H1 (cell line): ENCODE results near the gene FAM209B. TPM values are rescaled to one million over a fixed set of nuclear protein-coding genes. Genes with fewer than 3 reads are reported as not detected.

Source experiments
- CTCF ChIA-PET: fragments of 300-600 bp; sonication (Branson Sonifier 250); formaldehyde crosslinking; loops from one replicate; lab custom pipeline; 2021; ENCODE audit not compliant: partially characterized antibody; lab: Charles Lee
- POLR2A ChIA-PET: fragments of 300-600 bp; sonication (Branson Sonifier 250); formaldehyde crosslinking; loops from one replicate; lab custom pipeline; 2021; ENCODE audit warnings: inconsistent platforms; ENCODE audit not compliant: partially characterized antibody; lab: Charles Lee
- DNase-seq, 2 experiments: peaks; one replicate each; pipeline versions ENCODE4 v3.0.0 to v3.0.0-alpha.2; 2010 to 2022; ENCODE audit warnings: low spot score in 2 of 2, low read depth in 1 of 2, mixed read lengths in 1 of 2
- FAIRE-seq: peaks from 2 replicates; lab custom pipeline; 2011; peaks lifted over from hg19 to GRCh38; lab: Jason Lieb, UNC
- H2AFZ ChIP-seq: 2 replicates; pipeline ENCODE4 v1.8.1; 2012; ENCODE audit warnings: low read length, inconsistent platforms
- H2AK5ac ChIP-seq: 2 replicates; pipeline ENCODE4 v1.6.1; 2013; ENCODE audit warnings: low read depth, low read length
- H2BK120ac ChIP-seq: replicated peaks from 2 replicates; pipeline ENCODE3; 2013; ENCODE audit warnings: low read depth, low read length, inconsistent platforms
- H2BK12ac ChIP-seq: 2 replicates; pipeline ENCODE4 v1.6.1; 2013; ENCODE audit warnings: low read depth, low read length
- H2BK15ac ChIP-seq: 2 replicates; pipeline ENCODE4 v1.6.1; 2013; ENCODE audit warnings: low read length
- H2BK20ac ChIP-seq: 2 replicates; pipeline ENCODE4 v1.6.1; 2013; ENCODE audit warnings: low read length
- H2BK5ac ChIP-seq: 2 replicates; pipeline ENCODE4 v1.6.1; 2013; ENCODE audit warnings: low read depth, low read length
- H3K14ac ChIP-seq: 2 replicates; pipeline ENCODE4 v1.6.1; 2013; ENCODE audit warnings: inconsistent platforms; ENCODE audit not compliant: insufficient read length
- H3K18ac ChIP-seq: 2 replicates; pipeline ENCODE4 v1.6.1; 2013; ENCODE audit warnings: low read length; ENCODE audit errors: extremely low read depth
- H3K23ac ChIP-seq: 2 replicates; pipeline ENCODE4 v1.6.1; 2013; ENCODE audit warnings: inconsistent platforms; ENCODE audit not compliant: insufficient read length
- H3K23me2 ChIP-seq: 2 replicates; pipeline ENCODE4 v1.6.1; 2013; ENCODE audit warnings: low read depth, low read length
- H3K27ac ChIP-seq: 2 replicates; pipeline ENCODE4 v1.6.1; 2011; ENCODE audit warnings: low read depth, low read length, inconsistent platforms
- H3K27me3 ChIP-seq, 4 experiments: replicated peaks in 1 of 4; 1 replicate in 1 of 4; 2 replicates in 3 of 4; pipeline versions ENCODE4 v1.6.1 to v1.8.1; 2011 to 2013; ENCODE audit warnings: low read length in 3 of 4, mild to moderate bottlenecking in 3 of 4, inconsistent platforms in 2 of 4, mixed read lengths in 2 of 4, moderate library complexity in 1 of 4; ENCODE audit not compliant: control insufficient read depth in 3 of 4, insufficient read depth in 3 of 4; ENCODE audit errors: extremely low read depth in 1 of 4
- H3K36me3 ChIP-seq, 4 experiments: 2 replicates each; pipeline versions ENCODE4 v1.6.1 to v1.8.1; 2011 to 2013; ENCODE audit warnings: mild to moderate bottlenecking in 4 of 4, low read length in 3 of 4, moderate library complexity in 2 of 4, control low read depth in 1 of 4, inconsistent platforms in 1 of 4; ENCODE audit not compliant: insufficient read depth in 4 of 4, control insufficient read depth in 2 of 4
- H3K4ac ChIP-seq: replicated peaks from 2 replicates; pipeline ENCODE3; 2013; ENCODE audit warnings: low read length, low read depth, mixed read lengths, inconsistent platforms; ENCODE audit not compliant: insufficient read length
- H3K4me1 ChIP-seq, 4 experiments: replicated peaks in 1 of 4; 1 replicate in 1 of 4; 2 replicates in 3 of 4; pipeline versions ENCODE4 v1.6.1 to v1.8.1; 2011 to 2013; ENCODE audit warnings: low read length in 3 of 4, inconsistent platforms in 2 of 4, mixed read lengths in 1 of 4; ENCODE audit not compliant: insufficient read depth in 4 of 4, control insufficient read depth in 3 of 4
- H3K4me2 ChIP-seq, 2 experiments: 2 replicates each; pipeline versions ENCODE4 v1.6.1 to v1.8.1; 2011 to 2013; ENCODE audit warnings: low read depth in 2 of 2, low read length in 2 of 2, control low read depth in 1 of 2, inconsistent platforms in 1 of 2, mild to moderate bottlenecking in 1 of 2; ENCODE audit not compliant: insufficient read depth in 1 of 2
- H3K4me3 ChIP-seq, 4 experiments: fragments of 200-600, 300-600 bp in 1 of 4; sonication (generic), shearing (Covaris generic), sonication (Bioruptor Twin) in 1 of 4; 2 replicates each; pipeline versions ENCODE4 v1.5.1 to v1.8.1; 2011 to 2016; ENCODE audit warnings: low read length in 4 of 4, low read depth in 3 of 4, control low read depth in 2 of 4, inconsistent platforms in 2 of 4, mild to moderate bottlenecking in 2 of 4, mixed read lengths in 1 of 4, moderate library complexity in 1 of 4; ENCODE audit not compliant: insufficient read depth in 2 of 4; ENCODE audit errors: extremely low read depth in 1 of 4
- H3K56ac ChIP-seq: replicated peaks from 2 replicates; pipeline ENCODE3; 2013; ENCODE audit warnings: low read depth, mild to moderate bottlenecking, mixed read lengths, low read length, inconsistent platforms; ENCODE audit not compliant: insufficient read length
- H3K79me1 ChIP-seq: 2 replicates; pipeline ENCODE4 v1.6.1; 2013; ENCODE audit warnings: low read depth, low read length, control low read depth
- H3K79me2 ChIP-seq, 2 experiments: 2 replicates each; pipeline versions ENCODE4 v1.6.1 to v1.8.1; 2012 to 2013; ENCODE audit warnings: low read length in 2 of 2, mild to moderate bottlenecking in 2 of 2, inconsistent platforms in 1 of 2; ENCODE audit not compliant: insufficient read depth in 2 of 2, control insufficient read depth in 1 of 2
- H3K9ac ChIP-seq, 4 experiments: replicated peaks in 1 of 4; 1 replicate in 1 of 4; 2 replicates in 3 of 4; pipeline versions ENCODE4 v1.6.1 to v1.8.1; 2011 to 2013; ENCODE audit warnings: low read depth in 3 of 4, low read length in 3 of 4, control low read depth in 2 of 4, mild to moderate bottlenecking in 2 of 4, moderate library complexity in 2 of 4, inconsistent platforms in 1 of 4; ENCODE audit errors: extremely low read depth in 1 of 4
- H3K9me3 ChIP-seq, 2 experiments: 2 replicates each; pipeline versions ENCODE4 v1.6.1 to v1.8.1; 2012 to 2013; ENCODE audit warnings: mild to moderate bottlenecking in 2 of 2, moderate library complexity in 2 of 2, control low read depth in 1 of 2, inconsistent platforms in 1 of 2, low read depth in 1 of 2, low read length in 1 of 2, mixed read lengths in 1 of 2; ENCODE audit not compliant: insufficient read depth in 2 of 2
- H4K20me1 ChIP-seq, 2 experiments: replicated peaks in 1 of 2; 2 replicates each; pipeline versions ENCODE3 to v1.8.1; 2011 to 2013; ENCODE audit warnings: inconsistent platforms in 2 of 2, low read length in 2 of 2, mild to moderate bottlenecking in 1 of 2; ENCODE audit not compliant: insufficient read depth in 2 of 2, control insufficient read depth in 1 of 2
- H4K5ac ChIP-seq: 2 replicates; pipeline ENCODE4 v1.6.1; 2013; ENCODE audit warnings: low read length, low read depth, mixed read lengths, inconsistent platforms; ENCODE audit not compliant: insufficient read length
- H4K8ac ChIP-seq: 2 replicates; pipeline ENCODE4 v1.8.0; 2013; ENCODE audit warnings: mild to moderate bottlenecking, moderate library complexity, low read length, inconsistent platforms; ENCODE audit not compliant: insufficient read depth; ENCODE audit errors: extremely low read depth
- H4K91ac ChIP-seq: replicated peaks from 2 replicates; pipeline ENCODE3; 2013; ENCODE audit warnings: low read length, mixed read lengths, inconsistent platforms; ENCODE audit not compliant: insufficient read length
- ATF2 ChIP-seq: IDR thresholded peaks from 2 replicates; pipeline ENCODE4 v1.6.1; 2012; ENCODE audit warnings: low read length, inconsistent platforms
- WGBS, 2 experiments: shearing (Covaris generic) in 1 of 2; methylation state at CpG; one replicate each; pipeline versions ENCODE4 v1.1.6 to v1.1.7; 2013 to 2015; ENCODE audit warnings: low lambda C conversion rate in 2 of 2, mixed read lengths in 2 of 2, inconsistent platforms in 1 of 2, low coverage in 1 of 2, missing lambda C conversion rate in 1 of 2; ENCODE audit not compliant: insufficient replicate concordance in 2 of 2, insufficient coverage in 1 of 2, insufficient read length in 1 of 2; ENCODE audit errors: extremely low coverage in 1 of 2, missing lambda C conversion rate in 1 of 2; 5-methylcytosine and 5-hydroxymethylcytosine counted together
- polyA plus RNA-seq, 7 experiments: library from polyadenylated mRNA; depleted of rRNA in 3 of 7; stranded (reverse) in 5 of 7; unstranded in 2 of 7; fragments of >200 nt in 5 of 7; fragments of 200-250 nt in 2 of 7; gene quantifications; 1 replicate in 5 of 7; 2 replicates in 1 of 7; 4 replicates in 1 of 7; pipeline versions ENCODE4 v1.2.1 to v1.2.3, GENCODE V29; 2011 to 2013; ENCODE audit warnings: missing spikeins in 2 of 7, mixed read lengths in 2 of 7
- total RNA-seq: library from RNA; stranded (reverse); fragmentation: NEBNext Ultra II Directional; extraction: Animal tissue kit (Norgen Biotek cat#: 25700); gene quantifications from 2 replicates; pipeline ENCODE4 v1.2.1, GENCODE V29; 2021

FAM209B gene
- total and polyA plus RNA-seq, 2 of the 8 experiments (the other 6 are each of a cell fraction or from before 2014, with no cell fraction given) = 0.29 TPM; not detected in 1

- H2BK15ac ChIP-seq = no peak overlapping the region
- no peaks in the 10 kb centered on the region for H3K36me3 ChIP-seq
- no peak for TF ChIP-seq ATF2
Observed at GRCh38 chr20:56584916-56585315, 51.9 kb downstream of the FAM209B start.

More at GRCh38 chr20:56584916-56585315, 51.9 kb downstream of the FAM209B start:
- Histone ChIP-seq H3K79me1 (no peaks in the 10 kb centered on the region), H3K79me2 (no peaks in the 10 kb centered on the region), H4K91ac (no peak overlapping the region), H3K4me3 (no peak overlapping the region), H3K14ac (no peak overlapping the region), H2AFZ (no peak overlapping the region), H3K27ac (no peak overlapping the region), H2BK12ac (no peak overlapping the region), H3K56ac (no peak overlapping the region), H3K9ac (no peak overlapping the region), H3K27me3 (no peaks in the 10 kb centered on the region), H3K18ac (no peak overlapping the region), H2BK5ac (no peak overlapping the region), H3K4ac (no peak overlapping the region), H3K23me2 (no peaks in the 10 kb centered on the region), H4K8ac (no peak overlapping the region), H3K4me1 (no peaks in the 10 kb centered on the region; a peak in 1 of 7 replicates), H3K4me2 (no peak overlapping the region), H2AK5ac (no peak overlapping the region), H2BK120ac (no peak overlapping the region), H3K23ac (no peak overlapping the region), H4K5ac (no peak overlapping the region), H3K9me3 (no peaks in the 10 kb centered on the region), H2BK20ac (no peak overlapping the region), H4K20me1 (no peaks in the 10 kb centered on the region)
- DNase-seq (no peak), FAIRE-seq (no peak)
- 94% methylated on average over 5 of the region's 5 CpGs; no CpG with 5 or more reads in 1 of the 2 experiments for WGBS, 2 experiments
- ChIA-PET CTCF (interaction anchor here (0.7 to 1.0 kb wide), 2 partner anchors 28 to 1507 kb away, joined by 3 read pairs; no protein-coding TSS in a partner anchor), POLR2A (interaction anchor here (0.7 kb wide), 1 partner anchor 9 kb away, joined by 3 read pairs; no protein-coding TSS in a partner anchor)
